HepG2 (cell line): ENCODE measurements around the gene SLC7A8. TPM values are rescaled to one million over a fixed set of nuclear protein-coding genes. Genes with fewer than 3 reads are reported as not detected.
A peak's percentile ranks its signal among the peaks of the same experiment; 100 is the strongest.

ENCODE experiments used
- AKNA ChIP-seq: sonication (generic); formaldehyde crosslinking; IDR thresholded peaks from 2 replicates; pipeline ENCODE4 v1.4.0; 2020; ENCODE audit warnings: missing genetic modification reagents, borderline replicate concordance
- CREM ChIP-seq, 2 experiments: sonication (generic) in 1 of 2; formaldehyde crosslinking in 1 of 2; IDR thresholded peaks; 2 replicates each; pipeline versions ENCODE4 v1.4.0 to v1.6.1; 2016 to 2020; ENCODE audit warnings: antibody characterized with exemption in 1 of 2, mild to moderate bottlenecking in 1 of 2, missing genetic modification reagents in 1 of 2
- FOXA1 ChIP-seq, 2 experiments: fragments of 450-650 bp in 1 of 2; sonication (generic) in 1 of 2; formaldehyde crosslinking in 1 of 2; IDR thresholded peaks; 2 replicates each; pipeline versions ENCODE4 v1.4.0 to v1.6.1; 2016 to 2020; ENCODE audit warnings: missing genetic modification reagents in 1 of 2
- GABPA ChIP-seq, 2 experiments: IDR thresholded peaks; 2 replicates each; pipeline ENCODE4 v1.6.1; 2011 to 2016; ENCODE audit warnings: low read depth in 2 of 2, low read length in 1 of 2, missing biosample characterization in 1 of 2, missing genetic modification characterization in 1 of 2
- HOXA7 ChIP-seq: sonication (generic); formaldehyde crosslinking; IDR thresholded peaks from 2 replicates; pipeline ENCODE4 v1.8.1; 2022; ENCODE audit warnings: mild to moderate bottlenecking, missing genetic modification reagents, moderate library complexity
- IRF2 ChIP-seq: IDR thresholded peaks from 2 replicates; pipeline ENCODE4 v1.6.1; 2018; ENCODE audit warnings: missing genetic modification reagents, missing compliant biosample characterization
- MAZ ChIP-seq, 2 experiments: sonication (generic) in 1 of 2; formaldehyde crosslinking in 1 of 2; IDR thresholded peaks; 2 replicates each; pipeline versions ENCODE4 v1.5.0 to v1.6.1; 2012 to 2020; ENCODE audit warnings: low read depth in 2 of 2, mild to moderate bottlenecking in 2 of 2, borderline replicate concordance in 1 of 2, improper control_type of control experiment in 1 of 2, low read length in 1 of 2, missing genetic modification reagents in 1 of 2, moderate library complexity in 1 of 2
- MLLT10 ChIP-seq: sonication (generic); formaldehyde crosslinking; IDR thresholded peaks from 2 replicates; pipeline ENCODE4 v1.4.0; 2020; ENCODE audit warnings: missing genetic modification reagents
- MLX ChIP-seq: IDR thresholded peaks from 2 replicates; pipeline ENCODE4 v1.6.1; 2016
- PAWR ChIP-seq: sonication (generic); formaldehyde crosslinking; IDR thresholded peaks from 2 replicates; pipeline ENCODE4 v1.4.0; 2020; ENCODE audit warnings: missing genetic modification reagents, mild to moderate bottlenecking, borderline replicate concordance
- POLR2AphosphoS2 ChIP-seq: IDR thresholded peaks from 2 replicates; pipeline ENCODE4 v1.6.1; 2011; ENCODE audit warnings: low read depth, low read length, improper control_type of control experiment
- PRMT3 ChIP-seq: sonication (generic); formaldehyde crosslinking; IDR thresholded peaks from 2 replicates; pipeline ENCODE4 v1.8.1; 2022; ENCODE audit warnings: low read depth, mild to moderate bottlenecking, moderate library complexity, missing genetic modification reagents, borderline replicate concordance
- RCOR2 ChIP-seq: IDR thresholded peaks from 2 replicates; pipeline ENCODE4 v1.6.1; 2016; ENCODE audit warnings: missing biosample characterization, missing genetic modification reagents
- SIN3B ChIP-seq: fragments of 150-350 bp; IDR thresholded peaks from 2 replicates; pipeline ENCODE4 v1.6.1; 2014; ENCODE audit warnings: low read length
- SNRNP70 ChIP-seq: fragments of 200-400 bp; formaldehyde crosslinking; IDR thresholded peaks from 2 replicates; pipeline ENCODE4 v1.6.1; 2017; ENCODE audit warnings: mild to moderate bottlenecking, low read depth, low read length, moderate library complexity
- ZBTB7B ChIP-seq: sonication (generic); formaldehyde crosslinking; IDR thresholded peaks from 2 replicates; pipeline ENCODE4 v1.4.0; 2020; ENCODE audit warnings: missing genetic modification reagents
- ZNF180 ChIP-seq: sonication (generic); formaldehyde crosslinking; IDR thresholded peaks from 2 replicates; pipeline ENCODE4 v1.4.0; 2020; ENCODE audit warnings: low read depth, missing genetic modification reagents, borderline replicate concordance
- ZNF232 ChIP-seq: sonication (generic); formaldehyde crosslinking; IDR thresholded peaks from 2 replicates; pipeline ENCODE4 v1.4.0; 2020; ENCODE audit warnings: missing genetic modification reagents, borderline replicate concordance
- ZNF331 ChIP-seq: sonication (generic); formaldehyde crosslinking; IDR thresholded peaks from 2 replicates; pipeline ENCODE4 v1.4.0; 2020; ENCODE audit warnings: missing genetic modification reagents
- ZNF335 ChIP-seq: sonication (generic); formaldehyde crosslinking; IDR thresholded peaks from 2 replicates; pipeline ENCODE4 v1.4.0; 2020; ENCODE audit warnings: missing genetic modification reagents
- ZNF891 ChIP-seq: sonication (generic); formaldehyde crosslinking; IDR thresholded peaks from 2 replicates; pipeline ENCODE4 v1.5.0; 2020; ENCODE audit warnings: mild to moderate bottlenecking, missing genetic modification reagents
- polyA plus RNA-seq, 8 experiments: library from polyadenylated mRNA; depleted of rRNA in 3 of 8; stranded (reverse) in 7 of 8; unstranded in 1 of 8; fragments of >200 nt; fragmentation: Illumina TruSeq in 4 of 8; extraction: Trizol in 4 of 8; gene quantifications; 2 replicates each; pipeline versions ENCODE4 v1.2.1 to v1.2.3, GENCODE V29; 2011 to 2016; ENCODE audit warnings: low read depth in 4 of 8, missing spikeins in 1 of 8, mixed read lengths in 1 of 8; ENCODE audit not compliant: insufficient read depth in 1 of 8
- total RNA-seq, 5 experiments: library from RNA; depleted of rRNA; stranded (reverse); fragments of >200 nt; fragmentation: Illumina TruSeq; extraction: Trizol; gene quantifications; 2 replicates each; pipeline ENCODE4 v1.2.3, GENCODE V29; 2016; ENCODE audit warnings: low read depth in 1 of 5
- TF ChIP-seq, protein P1 (sequence below): sonication (generic); formaldehyde crosslinking; IDR thresholded peaks from 2 replicates; pipeline ENCODE4 v1.4.0; 2020; ENCODE audit warnings: missing genetic modification reagents, mild to moderate bottlenecking, borderline replicate concordance
- TF ChIP-seq, protein P2 (sequence below): sonication (generic); formaldehyde crosslinking; IDR thresholded peaks from 2 replicates; pipeline ENCODE4 v1.4.0; 2020; ENCODE audit warnings: missing genetic modification reagents

Gene SLC7A8
- total and polyA plus RNA-seq, 2 of the 13 experiments (the other 11 are each of a cell fraction or from before 2014, with no cell fraction given): 0.25 TPM; not detected in 1

DNA sequence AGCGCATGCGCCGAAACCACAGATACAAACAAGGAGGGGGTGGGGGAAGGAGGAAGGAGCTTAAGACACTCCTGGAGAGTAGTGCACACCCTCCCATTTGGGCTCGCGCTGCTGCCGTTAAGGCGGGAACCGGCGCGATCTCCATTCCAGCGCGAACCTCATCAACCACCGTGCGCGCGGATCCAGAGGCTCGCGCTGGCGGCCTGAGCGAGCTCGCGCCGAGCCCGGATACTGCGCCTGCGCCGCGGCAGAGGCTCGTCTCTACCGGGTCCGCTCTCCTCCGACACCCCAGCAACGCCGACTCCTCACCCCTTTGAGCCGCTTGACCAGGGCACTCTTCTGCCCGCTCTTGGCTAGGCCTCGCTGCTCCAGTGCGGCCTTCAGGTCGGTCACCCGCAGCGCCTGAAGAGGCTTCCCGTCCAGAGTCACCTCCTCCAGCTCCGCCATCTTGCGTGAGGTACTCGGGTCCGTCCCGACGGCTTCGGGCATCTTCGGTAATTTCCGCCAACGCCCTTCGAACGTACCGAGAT lies 88.7 kb downstream of the SLC7A8 start, which contains the start of gene ACIN1 (continued):
- TF ChIP-seq GABPA (IDR thresholded peaks at IDR 0.05; ENCODE audit: low read depth, low read length): no peak
- TF ChIP-seq GABPA (CRISPR knock-in tag; IDR thresholded peaks at IDR 0.05; ENCODE audit: low read depth): no peak
- peak; percentile 69 for TF ChIP-seq POLR2AphosphoS2
- TF ChIP-seq HOXA7 (CRISPR knock-in tag): no peak
- no peak for TF ChIP-seq RCOR2
- peak; percentile 99 for TF ChIP-seq PAWR (CRISPR knock-in tag)
- no peak for TF ChIP-seq PRMT3 (CRISPR knock-in tag)
- TF ChIP-seq FOXA1 (IDR thresholded peaks at IDR 0.05): no peak
- peak; percentile 44; the same call in 1 of the 2 replicates for TF ChIP-seq FOXA1 (CRISPR knock-in tag; IDR thresholded peaks at IDR 0.05)
- peak; percentile 87; the same call in 1 of the 2 replicates for TF ChIP-seq ZNF180 (CRISPR knock-in tag)
- TF ChIP-seq SIN3B: peak; percentile 74; the same call in 1 of the 2 replicates
- 0 out of 2 replicates have a peak, but pooled peaks have one; percentile 69 for TF ChIP-seq MLLT10
- no peak for TF ChIP-seq ZBTB7B (CRISPR knock-in tag)
- peak; percentile 27 for TF ChIP-seq IRF2 (CRISPR knock-in tag)
- peak; percentile 67; the same call in 1 of the 2 replicates for TF ChIP-seq ZNF335
- TF ChIP-seq, protein P1, sequence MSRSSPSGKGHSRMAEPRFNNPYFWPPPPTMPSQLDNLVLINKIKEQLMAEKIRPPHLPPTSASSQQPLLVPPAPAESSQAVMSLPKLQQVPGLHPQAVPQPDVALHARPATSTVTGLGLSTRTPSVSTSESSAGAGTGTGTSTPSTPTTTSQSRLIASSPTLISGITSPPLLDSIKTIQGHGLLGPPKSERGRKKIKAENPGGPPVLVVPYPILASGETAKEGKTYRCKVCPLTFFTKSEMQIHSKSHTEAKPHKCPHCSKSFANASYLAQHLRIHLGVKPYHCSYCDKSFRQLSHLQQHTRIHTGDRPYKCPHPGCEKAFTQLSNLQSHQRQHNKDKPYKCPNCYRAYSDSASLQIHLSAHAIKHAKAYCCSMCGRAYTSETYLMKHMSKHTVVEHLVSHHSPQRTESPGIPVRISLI: peak; percentile 86
- no peak for TF ChIP-seq MLX (CRISPR knock-in tag)
- TF ChIP-seq ZNF891 (CRISPR knock-in tag): peak; percentile 89; the same call in 1 of the 2 replicates
- TF ChIP-seq MAZ (IDR thresholded peaks at IDR 0.05; ENCODE audit: borderline replicate concordance, low read depth, low read length): no peak; the same call in none of the 2 replicates
- TF ChIP-seq MAZ (CRISPR knock-in tag; IDR thresholded peaks at IDR 0.05; ENCODE audit: low read depth): peak; percentile 96
- TF ChIP-seq, protein P2, sequence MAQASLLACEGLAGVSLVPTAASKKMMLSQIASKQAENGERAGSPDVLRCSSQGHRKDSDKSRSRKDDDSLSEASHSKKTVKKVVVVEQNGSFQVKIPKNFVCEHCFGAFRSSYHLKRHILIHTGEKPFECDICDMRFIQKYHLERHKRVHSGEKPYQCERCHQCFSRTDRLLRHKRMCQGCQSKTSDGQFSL (CRISPR knock-in tag): peak; percentile 77
- TF ChIP-seq AKNA (CRISPR knock-in tag): peak; percentile 85; the same call in 1 of the 2 replicates
- peak; percentile 78 for TF ChIP-seq ZNF331 (CRISPR knock-in tag)
- peak; percentile 98 for TF ChIP-seq ZNF232 (CRISPR knock-in tag)
- TF ChIP-seq SNRNP70: no peak
- no peak for TF ChIP-seq CREM (IDR thresholded peaks at IDR 0.05)
- no peak for TF ChIP-seq CREM (CRISPR knock-in tag; IDR thresholded peaks at IDR 0.05)
